H1 (cell line): ENCODE results near the gene TAOK2. TPM values are rescaled to one million over a fixed set of nuclear protein-coding genes. Genes with fewer than 3 reads are reported as not detected.

Source experiments
- CTCF ChIA-PET: fragments of 300-600 bp; sonication (Branson Sonifier 250); formaldehyde crosslinking; loops from one replicate; lab custom pipeline; 2021; ENCODE audit not compliant: partially characterized antibody; lab: Charles Lee
- POLR2A ChIA-PET: fragments of 300-600 bp; sonication (Branson Sonifier 250); formaldehyde crosslinking; loops from one replicate; lab custom pipeline; 2021; ENCODE audit warnings: inconsistent platforms; ENCODE audit not compliant: partially characterized antibody; lab: Charles Lee
- DNase-seq, 2 experiments: peaks; one replicate each; pipeline versions ENCODE4 v3.0.0 to v3.0.0-alpha.2; 2010 to 2022; ENCODE audit warnings: low spot score in 2 of 2, low read depth in 1 of 2, mixed read lengths in 1 of 2
- FAIRE-seq: peaks from 2 replicates; lab custom pipeline; 2011; peaks lifted over from hg19 to GRCh38; lab: Jason Lieb, UNC
- H2AFZ ChIP-seq: 2 replicates; pipeline ENCODE4 v1.8.1; 2012; ENCODE audit warnings: low read length, inconsistent platforms
- H2AK5ac ChIP-seq: 2 replicates; pipeline ENCODE4 v1.6.1; 2013; ENCODE audit warnings: low read depth, low read length
- H2BK120ac ChIP-seq: replicated peaks from 2 replicates; pipeline ENCODE3; 2013; ENCODE audit warnings: low read depth, low read length, inconsistent platforms
- H2BK12ac ChIP-seq: 2 replicates; pipeline ENCODE4 v1.6.1; 2013; ENCODE audit warnings: low read depth, low read length
- H2BK15ac ChIP-seq: 2 replicates; pipeline ENCODE4 v1.6.1; 2013; ENCODE audit warnings: low read length
- H2BK20ac ChIP-seq: 2 replicates; pipeline ENCODE4 v1.6.1; 2013; ENCODE audit warnings: low read length
- H2BK5ac ChIP-seq: 2 replicates; pipeline ENCODE4 v1.6.1; 2013; ENCODE audit warnings: low read depth, low read length
- H3K14ac ChIP-seq: 2 replicates; pipeline ENCODE4 v1.6.1; 2013; ENCODE audit warnings: inconsistent platforms; ENCODE audit not compliant: insufficient read length
- H3K18ac ChIP-seq: 2 replicates; pipeline ENCODE4 v1.6.1; 2013; ENCODE audit warnings: low read length; ENCODE audit errors: extremely low read depth
- H3K23ac ChIP-seq: 2 replicates; pipeline ENCODE4 v1.6.1; 2013; ENCODE audit warnings: inconsistent platforms; ENCODE audit not compliant: insufficient read length
- H3K23me2 ChIP-seq: 2 replicates; pipeline ENCODE4 v1.6.1; 2013; ENCODE audit warnings: low read depth, low read length
- H3K27ac ChIP-seq: 2 replicates; pipeline ENCODE4 v1.6.1; 2011; ENCODE audit warnings: low read depth, low read length, inconsistent platforms
- H3K27me3 ChIP-seq, 4 experiments: replicated peaks in 1 of 4; 1 replicate in 1 of 4; 2 replicates in 3 of 4; pipeline versions ENCODE4 v1.6.1 to v1.8.1; 2011 to 2013; ENCODE audit warnings: low read length in 3 of 4, mild to moderate bottlenecking in 3 of 4, inconsistent platforms in 2 of 4, mixed read lengths in 2 of 4, moderate library complexity in 1 of 4; ENCODE audit not compliant: control insufficient read depth in 3 of 4, insufficient read depth in 3 of 4; ENCODE audit errors: extremely low read depth in 1 of 4
- H3K36me3 ChIP-seq, 4 experiments: 2 replicates each; pipeline versions ENCODE4 v1.6.1 to v1.8.1; 2011 to 2013; ENCODE audit warnings: mild to moderate bottlenecking in 4 of 4, low read length in 3 of 4, moderate library complexity in 2 of 4, control low read depth in 1 of 4, inconsistent platforms in 1 of 4; ENCODE audit not compliant: insufficient read depth in 4 of 4, control insufficient read depth in 2 of 4
- H3K4ac ChIP-seq: replicated peaks from 2 replicates; pipeline ENCODE3; 2013; ENCODE audit warnings: low read length, low read depth, mixed read lengths, inconsistent platforms; ENCODE audit not compliant: insufficient read length
- H3K4me1 ChIP-seq, 4 experiments: replicated peaks in 1 of 4; 1 replicate in 1 of 4; 2 replicates in 3 of 4; pipeline versions ENCODE4 v1.6.1 to v1.8.1; 2011 to 2013; ENCODE audit warnings: low read length in 3 of 4, inconsistent platforms in 2 of 4, mixed read lengths in 1 of 4; ENCODE audit not compliant: insufficient read depth in 4 of 4, control insufficient read depth in 3 of 4
- H3K4me2 ChIP-seq, 2 experiments: 2 replicates each; pipeline versions ENCODE4 v1.6.1 to v1.8.1; 2011 to 2013; ENCODE audit warnings: low read depth in 2 of 2, low read length in 2 of 2, control low read depth in 1 of 2, inconsistent platforms in 1 of 2, mild to moderate bottlenecking in 1 of 2; ENCODE audit not compliant: insufficient read depth in 1 of 2
- H3K4me3 ChIP-seq, 4 experiments: fragments of 200-600, 300-600 bp in 1 of 4; sonication (generic), shearing (Covaris generic), sonication (Bioruptor Twin) in 1 of 4; 2 replicates each; pipeline versions ENCODE4 v1.5.1 to v1.8.1; 2011 to 2016; ENCODE audit warnings: low read length in 4 of 4, low read depth in 3 of 4, control low read depth in 2 of 4, inconsistent platforms in 2 of 4, mild to moderate bottlenecking in 2 of 4, mixed read lengths in 1 of 4, moderate library complexity in 1 of 4; ENCODE audit not compliant: insufficient read depth in 2 of 4; ENCODE audit errors: extremely low read depth in 1 of 4
- H3K56ac ChIP-seq: replicated peaks from 2 replicates; pipeline ENCODE3; 2013; ENCODE audit warnings: low read depth, mild to moderate bottlenecking, mixed read lengths, low read length, inconsistent platforms; ENCODE audit not compliant: insufficient read length
- H3K79me1 ChIP-seq: 2 replicates; pipeline ENCODE4 v1.6.1; 2013; ENCODE audit warnings: low read depth, low read length, control low read depth
- H3K79me2 ChIP-seq, 2 experiments: 2 replicates each; pipeline versions ENCODE4 v1.6.1 to v1.8.1; 2012 to 2013; ENCODE audit warnings: low read length in 2 of 2, mild to moderate bottlenecking in 2 of 2, inconsistent platforms in 1 of 2; ENCODE audit not compliant: insufficient read depth in 2 of 2, control insufficient read depth in 1 of 2
- H3K9ac ChIP-seq, 4 experiments: replicated peaks in 1 of 4; 1 replicate in 1 of 4; 2 replicates in 3 of 4; pipeline versions ENCODE4 v1.6.1 to v1.8.1; 2011 to 2013; ENCODE audit warnings: low read depth in 3 of 4, low read length in 3 of 4, control low read depth in 2 of 4, mild to moderate bottlenecking in 2 of 4, moderate library complexity in 2 of 4, inconsistent platforms in 1 of 4; ENCODE audit errors: extremely low read depth in 1 of 4
- H3K9me3 ChIP-seq, 2 experiments: 2 replicates each; pipeline versions ENCODE4 v1.6.1 to v1.8.1; 2012 to 2013; ENCODE audit warnings: mild to moderate bottlenecking in 2 of 2, moderate library complexity in 2 of 2, control low read depth in 1 of 2, inconsistent platforms in 1 of 2, low read depth in 1 of 2, low read length in 1 of 2, mixed read lengths in 1 of 2; ENCODE audit not compliant: insufficient read depth in 2 of 2
- H4K20me1 ChIP-seq, 2 experiments: replicated peaks in 1 of 2; 2 replicates each; pipeline versions ENCODE3 to v1.8.1; 2011 to 2013; ENCODE audit warnings: inconsistent platforms in 2 of 2, low read length in 2 of 2, mild to moderate bottlenecking in 1 of 2; ENCODE audit not compliant: insufficient read depth in 2 of 2, control insufficient read depth in 1 of 2
- H4K5ac ChIP-seq: 2 replicates; pipeline ENCODE4 v1.6.1; 2013; ENCODE audit warnings: low read length, low read depth, mixed read lengths, inconsistent platforms; ENCODE audit not compliant: insufficient read length
- H4K8ac ChIP-seq: 2 replicates; pipeline ENCODE4 v1.8.0; 2013; ENCODE audit warnings: mild to moderate bottlenecking, moderate library complexity, low read length, inconsistent platforms; ENCODE audit not compliant: insufficient read depth; ENCODE audit errors: extremely low read depth
- H4K91ac ChIP-seq: replicated peaks from 2 replicates; pipeline ENCODE3; 2013; ENCODE audit warnings: low read length, mixed read lengths, inconsistent platforms; ENCODE audit not compliant: insufficient read length
- CBX8 ChIP-seq: fragments of 300-800, 300-1000 bp; sonication (generic); IDR thresholded peaks from 2 replicates; pipeline ENCODE4 v1.7.1; 2016; ENCODE audit warnings: low read depth, low read length, borderline replicate concordance
- CEBPB ChIP-seq: IDR thresholded peaks from 2 replicates; pipeline ENCODE4 v1.6.1; 2012; ENCODE audit warnings: low read depth, low read length
- EZH2 ChIP-seq: fragments of 200-600 bp; sonication (generic); IDR thresholded peaks from 2 replicates; pipeline ENCODE4 v1.7.1; 2012; ENCODE audit warnings: low read depth, mild to moderate bottlenecking, moderate library complexity, low read length, inconsistent platforms; ENCODE audit not compliant: severe bottlenecking
- JUND ChIP-seq: IDR thresholded peaks from 2 replicates; pipeline ENCODE4 v1.6.1; 2011; ENCODE audit warnings: mild to moderate bottlenecking, improper control_type of control experiment, low read length
- NANOG ChIP-seq: IDR thresholded peaks from 2 replicates; pipeline ENCODE4 v1.6.1; 2011; ENCODE audit warnings: low read length, low read depth, mild to moderate bottlenecking, inconsistent platforms; ENCODE audit not compliant: insufficient read depth, poor library complexity, severe bottlenecking
- POU5F1 ChIP-seq: IDR thresholded peaks from 2 replicates; pipeline ENCODE4 v1.6.1; 2011; ENCODE audit warnings: low read depth, mild to moderate bottlenecking, low read length, moderate library complexity
- SIN3A ChIP-seq, 2 experiments: IDR thresholded peaks in 1 of 2; conservative IDR thresholded peaks in 1 of 2; 2 replicates each; pipeline ENCODE4 v1.6.1; 2011 to 2012; ENCODE audit warnings: low read length in 2 of 2, improper control_type of control experiment in 1 of 2, low read depth in 1 of 2, mild to moderate bottlenecking in 1 of 2
- USF2 ChIP-seq: IDR thresholded peaks from 2 replicates; pipeline ENCODE4 v1.6.1; 2011; ENCODE audit warnings: low read length, improper control_type of control experiment
- WGBS, 2 experiments: shearing (Covaris generic) in 1 of 2; methylation state at CpG; one replicate each; pipeline versions ENCODE4 v1.1.6 to v1.1.7; 2013 to 2015; ENCODE audit warnings: low lambda C conversion rate in 2 of 2, mixed read lengths in 2 of 2, inconsistent platforms in 1 of 2, low coverage in 1 of 2, missing lambda C conversion rate in 1 of 2; ENCODE audit not compliant: insufficient replicate concordance in 2 of 2, insufficient coverage in 1 of 2, insufficient read length in 1 of 2; ENCODE audit errors: extremely low coverage in 1 of 2, missing lambda C conversion rate in 1 of 2; 5-methylcytosine and 5-hydroxymethylcytosine counted together
- polyA plus RNA-seq, 7 experiments: library from polyadenylated mRNA; depleted of rRNA in 3 of 7; stranded (reverse) in 5 of 7; unstranded in 2 of 7; fragments of >200 nt in 5 of 7; fragments of 200-250 nt in 2 of 7; gene quantifications; 1 replicate in 5 of 7; 2 replicates in 1 of 7; 4 replicates in 1 of 7; pipeline versions ENCODE4 v1.2.1 to v1.2.3, GENCODE V29; 2011 to 2013; ENCODE audit warnings: missing spikeins in 2 of 7, mixed read lengths in 2 of 7
- total RNA-seq: library from RNA; stranded (reverse); fragmentation: NEBNext Ultra II Directional; extraction: Animal tissue kit (Norgen Biotek cat#: 25700); gene quantifications from 2 replicates; pipeline ENCODE4 v1.2.1, GENCODE V29; 2021

TAOK2 gene
- total and polyA plus RNA-seq, 2 of the 8 experiments (the other 6 are each of a cell fraction or from before 2014, with no cell fraction given) = 13.5 to 32.6 TPM

GRCh38 chr16:29988346-29989075, 14.8 kb downstream of the TAOK2 start:
- FAIRE-seq (no peak), DNase-seq (no peak)
- Histone ChIP-seq H3K27ac (no peak overlapping the region), H2BK12ac (no peak overlapping the region), H3K4me2 (no peak overlapping the region), H4K8ac (no peak overlapping the region; the same call in 1 of the 2 replicates), H3K56ac (no peak overlapping the region), H3K79me2 (no peaks in the 10 kb centered on the region), H2BK5ac (no peak overlapping the region), H3K79me1 (no peaks in the 10 kb centered on the region), H3K4me1 (no peaks in the 10 kb centered on the region), H2BK120ac (no peak overlapping the region), H4K5ac (no peak overlapping the region), H3K4ac (no peak overlapping the region), H2AFZ (no peak overlapping the region), H3K27me3 (no peaks in the 10 kb centered on the region), H3K36me3 (peaks cover 8 to 54% (median 38%) of the 10 kb centered on the region in 4 experiments), H2AK5ac (no peak overlapping the region), H3K23ac (no peak overlapping the region), H2BK15ac (no peak overlapping the region), H3K23me2 (no peaks in the 10 kb centered on the region), H4K91ac (no peak overlapping the region), H3K4me3 (no peak overlapping the region), H2BK20ac (no peak overlapping the region), H3K18ac (no peak overlapping the region), H4K20me1 (no peaks in the 10 kb centered on the region), H3K9me3 (no peaks in the 10 kb centered on the region), H3K14ac (no peak overlapping the region), H3K9ac (no peak overlapping the region)
- ChIA-PET POLR2A (interaction anchor here (0.5 to 0.7 kb wide), 3 partner anchors 12 to 55 kb away, joined by 3 to 4 read pairs (median 3); no protein-coding TSS in a partner anchor), CTCF (interaction anchor here (0.6 to 2.0 kb wide), 3 partner anchors 13 to 107 kb away, joined by 4 to 7 read pairs (median 5); partner anchors contain the start of gene TLCD3B)
- WGBS, 2 experiments = 93% methylated on average over 16 of the region's 17 CpGs; no CpG with 5 or more reads in 1 of the 2 experiments
- TF ChIP-seq EZH2 (no peak), NANOG (no peak), SIN3A (conservative IDR thresholded peaks at IDR 0.05 in 1 of 2, IDR thresholded peaks at IDR 0.05 in 1 of 2; ENCODE audit: low read depth in 1 of 2, low read length in 2 of 2) (no peak), JUND (no peak), CBX8 (no peak), USF2 (no peak), CEBPB (no peak), POU5F1 (no peak)
